Activated CD4-positive, alpha-beta T cell treated with anti-CD3 and anti-CD28 coated beads, Interleukin-10, Interleukin-2, amounts not matched to agents 100 ng/mL and 50 ng/mL, durations not matched to agents 16 hours and 8 hours (primary cell): Measurements from ENCODE around the gene CACNA1B.

Experiments used
- DNase-seq: peaks from one replicate; pipeline ENCODE4 v3.0.0-alpha.2; 2020

The CACNA1B gene

DNA sequence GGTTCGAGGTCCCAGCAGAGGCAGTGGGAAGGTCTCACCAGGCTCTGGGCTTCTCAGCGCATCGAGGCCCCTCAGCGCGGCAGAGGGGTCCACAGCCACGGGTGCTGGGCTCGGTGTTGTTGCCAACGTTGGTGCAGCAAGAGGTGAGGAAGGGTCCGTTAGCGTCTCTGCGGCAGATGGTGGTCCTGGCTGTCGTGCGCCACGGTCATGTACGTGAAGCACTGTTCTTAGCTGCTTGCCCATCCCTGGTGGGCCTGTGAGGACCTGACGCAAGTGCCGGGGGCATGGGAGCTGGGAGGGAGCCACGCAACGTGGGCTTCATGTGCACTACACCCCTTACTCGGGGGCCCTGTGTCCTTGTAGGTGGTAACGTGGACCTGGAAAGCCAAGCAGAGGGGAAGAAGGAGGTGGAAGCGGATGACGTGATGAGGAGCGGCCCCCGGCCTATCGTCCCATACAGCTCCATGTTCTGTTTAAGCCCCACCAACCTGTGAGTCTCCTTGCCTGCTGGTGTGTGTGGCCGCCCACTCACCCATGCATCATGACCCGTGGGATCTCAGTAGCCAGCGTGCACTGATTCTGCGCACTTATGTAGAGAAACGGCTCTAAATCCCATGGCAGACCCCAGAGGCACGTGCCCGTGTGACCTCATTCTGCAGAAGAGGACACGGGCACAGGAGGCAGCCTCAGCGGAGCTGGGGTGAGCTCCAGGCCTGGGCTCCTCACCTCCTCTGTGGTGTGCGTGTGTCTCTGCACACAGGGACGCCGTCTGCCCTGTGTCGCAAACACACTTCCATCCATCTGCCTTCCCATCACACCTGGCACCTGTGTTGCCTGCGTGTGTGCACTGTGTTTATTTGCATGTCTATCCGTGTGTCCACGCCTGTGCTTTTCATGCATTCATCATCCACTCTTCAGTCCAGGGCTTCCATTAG is 166.1 kb downstream of the CACNA1B start:
- no peak for DNase-seq

DNA sequence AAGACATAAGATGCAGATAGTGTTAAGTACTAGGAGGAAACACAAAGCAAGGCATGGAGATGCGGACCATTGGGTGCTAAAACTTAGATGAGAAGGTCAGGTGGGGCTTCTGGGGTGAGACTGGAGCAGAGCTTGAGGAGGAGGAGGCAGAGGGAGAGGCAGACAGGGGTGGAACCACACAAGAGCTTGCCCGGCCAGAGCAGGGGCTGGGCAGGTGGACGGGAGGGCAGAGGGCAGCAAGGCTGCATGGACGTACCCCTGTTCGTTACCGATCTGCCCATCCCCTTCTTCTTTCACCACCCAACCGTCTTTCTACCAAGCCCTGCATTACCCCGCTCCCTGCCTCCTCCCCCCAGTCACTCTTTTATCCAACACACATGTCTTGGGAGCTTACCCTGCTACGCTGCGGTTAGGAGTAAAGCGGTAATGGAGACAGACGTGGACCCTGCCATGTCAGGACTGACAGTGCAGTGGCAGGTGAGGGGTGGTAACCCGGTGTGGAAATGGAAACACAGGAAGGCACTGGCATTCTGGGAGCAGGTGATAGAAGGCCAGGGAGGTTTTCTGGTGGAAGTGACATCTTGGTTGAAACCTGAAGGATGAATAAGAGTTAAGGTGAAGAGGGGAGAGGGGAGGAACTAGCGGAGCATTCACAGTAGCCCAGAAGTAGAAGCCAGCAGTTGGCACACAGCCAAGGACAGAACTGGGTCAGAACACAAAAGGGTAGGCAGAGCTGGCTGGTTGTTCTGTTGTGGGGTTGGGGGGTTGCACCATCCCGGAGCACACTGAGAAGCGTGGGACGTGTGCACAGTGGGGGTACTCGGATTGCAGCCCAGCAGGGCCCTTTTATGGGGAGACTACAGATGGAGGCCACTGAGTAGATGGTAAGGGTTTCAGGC is 167.2 kb downstream of the CACNA1B start:
- DNase-seq: no peak

DNA sequence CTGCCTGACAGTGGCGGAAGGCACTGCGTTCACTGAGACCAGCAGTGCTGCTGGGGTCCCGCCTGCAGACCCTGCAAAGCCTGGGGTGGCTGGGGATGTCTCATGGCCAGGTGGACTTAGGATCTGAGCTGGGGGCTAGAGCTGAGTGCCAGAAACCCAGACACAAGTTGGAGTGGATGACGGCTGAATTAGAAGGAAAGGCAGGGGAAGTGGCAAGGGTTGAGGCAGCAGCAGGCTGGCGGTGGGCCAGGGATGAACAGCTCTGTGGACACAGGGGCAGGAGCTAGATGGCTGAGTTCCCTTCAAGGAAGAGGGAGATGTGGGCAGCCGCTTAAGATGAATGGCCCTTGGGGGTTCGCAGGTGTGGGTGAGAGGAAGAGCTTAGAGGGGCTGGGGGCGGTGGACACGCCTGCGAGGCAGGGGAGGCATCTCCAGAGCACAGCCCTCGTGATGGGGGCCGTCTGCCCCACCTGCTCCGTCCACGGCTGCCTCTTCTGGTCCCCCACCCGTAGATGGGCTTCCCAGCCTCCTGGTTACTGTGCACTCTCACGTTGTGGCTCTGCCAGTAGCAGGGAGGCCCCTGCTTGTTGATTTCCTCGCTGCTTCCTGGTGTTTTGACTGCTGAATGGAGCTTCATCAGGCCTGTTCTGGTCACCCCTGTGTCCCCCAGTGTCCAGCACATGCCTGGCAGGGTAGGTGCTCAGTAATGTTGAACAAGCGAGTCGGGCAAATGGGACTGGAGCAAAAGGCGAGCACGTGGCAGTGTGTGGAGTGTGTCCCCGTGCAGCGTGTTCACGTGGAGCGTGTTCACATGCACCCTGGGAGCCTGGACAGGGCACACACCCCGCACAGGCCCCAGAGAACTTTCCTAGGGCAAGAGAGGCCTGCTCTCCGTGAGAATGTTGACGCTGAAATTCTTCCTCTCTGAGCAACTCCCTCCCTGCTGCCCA is 168.2 kb downstream of the CACNA1B start:
- DNase-seq: no peak

DNA sequence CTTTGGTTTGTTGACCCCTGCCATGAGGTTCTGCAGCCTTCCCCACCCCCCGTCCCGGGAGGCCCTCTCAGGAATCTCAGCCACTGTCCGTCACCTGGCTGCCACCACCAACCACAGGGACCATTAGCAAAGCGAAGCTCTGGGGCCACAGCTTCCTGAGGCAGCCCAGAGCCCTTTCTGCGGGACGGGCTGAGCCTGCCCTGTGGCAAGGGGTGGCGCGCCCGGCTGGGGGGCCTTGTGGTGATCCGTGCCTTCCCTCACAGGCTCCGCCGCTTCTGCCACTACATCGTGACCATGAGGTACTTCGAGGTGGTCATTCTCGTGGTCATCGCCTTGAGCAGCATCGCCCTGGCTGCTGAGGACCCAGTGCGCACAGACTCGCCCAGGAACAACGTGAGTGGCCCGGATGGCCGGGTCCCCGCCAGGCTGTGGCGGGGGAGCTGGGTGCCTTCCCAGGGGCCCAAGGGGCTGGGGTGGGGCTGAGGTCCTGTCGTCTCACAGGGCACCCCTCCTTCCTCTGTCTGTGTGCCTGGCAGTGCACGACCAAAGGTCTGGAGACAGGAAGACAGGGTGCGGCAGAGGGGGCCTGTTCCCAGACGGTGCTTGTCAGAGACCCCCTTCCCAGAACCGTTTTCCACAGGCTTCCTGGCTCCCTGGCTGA is 169.2 kb downstream of the CACNA1B start:
- DNase-seq: no peak

DNA sequence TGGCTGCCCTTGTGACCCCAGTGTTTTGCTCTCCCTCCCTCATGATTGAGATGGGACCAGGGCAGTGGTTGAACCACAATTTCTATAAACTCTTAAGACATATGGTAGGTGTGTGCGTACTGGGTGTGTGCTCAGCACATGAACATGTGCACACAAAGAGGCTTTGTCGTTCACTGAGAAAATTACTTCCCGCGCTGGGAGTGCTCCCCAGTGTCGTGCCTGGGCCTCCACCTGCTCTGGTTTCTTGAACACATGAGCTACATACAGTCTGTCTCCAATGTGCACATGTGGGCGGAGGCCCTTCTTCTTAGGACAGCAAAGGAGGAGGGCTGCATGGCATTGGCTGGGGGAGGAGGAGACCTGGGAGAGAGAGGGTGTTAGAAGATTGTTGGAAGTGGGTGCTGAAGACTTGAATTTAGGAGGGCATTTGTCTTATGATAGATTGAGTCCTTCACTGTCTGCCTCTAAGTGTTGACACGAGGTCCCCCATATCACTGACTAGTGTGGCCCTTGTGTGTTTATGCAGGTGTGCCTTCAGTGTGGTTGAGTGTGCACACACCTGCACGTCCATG is 170.0 kb downstream of the CACNA1B start:
- DNase-seq: no peak

DNA sequence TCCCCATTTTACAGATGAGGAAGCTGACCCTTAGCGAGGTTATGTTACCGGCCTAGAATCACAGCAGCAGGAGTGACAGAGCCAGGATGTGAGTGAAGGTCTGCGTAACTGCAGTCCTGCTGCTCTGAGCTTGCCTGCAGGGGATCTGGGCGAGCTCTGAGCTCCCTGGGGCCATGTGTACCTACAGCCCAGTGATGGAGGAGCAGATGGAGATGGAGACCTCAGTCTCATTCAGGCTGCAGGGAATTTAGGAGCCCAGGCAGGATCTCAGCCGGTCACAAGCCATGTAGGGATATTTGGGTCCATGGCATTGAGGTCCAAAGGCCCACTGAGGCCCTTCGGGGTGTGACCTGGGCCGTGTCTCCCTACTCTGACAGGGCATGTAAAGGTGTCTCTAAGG is 170.6 kb downstream of the CACNA1B start:
- no peak for DNase-seq

DNA sequence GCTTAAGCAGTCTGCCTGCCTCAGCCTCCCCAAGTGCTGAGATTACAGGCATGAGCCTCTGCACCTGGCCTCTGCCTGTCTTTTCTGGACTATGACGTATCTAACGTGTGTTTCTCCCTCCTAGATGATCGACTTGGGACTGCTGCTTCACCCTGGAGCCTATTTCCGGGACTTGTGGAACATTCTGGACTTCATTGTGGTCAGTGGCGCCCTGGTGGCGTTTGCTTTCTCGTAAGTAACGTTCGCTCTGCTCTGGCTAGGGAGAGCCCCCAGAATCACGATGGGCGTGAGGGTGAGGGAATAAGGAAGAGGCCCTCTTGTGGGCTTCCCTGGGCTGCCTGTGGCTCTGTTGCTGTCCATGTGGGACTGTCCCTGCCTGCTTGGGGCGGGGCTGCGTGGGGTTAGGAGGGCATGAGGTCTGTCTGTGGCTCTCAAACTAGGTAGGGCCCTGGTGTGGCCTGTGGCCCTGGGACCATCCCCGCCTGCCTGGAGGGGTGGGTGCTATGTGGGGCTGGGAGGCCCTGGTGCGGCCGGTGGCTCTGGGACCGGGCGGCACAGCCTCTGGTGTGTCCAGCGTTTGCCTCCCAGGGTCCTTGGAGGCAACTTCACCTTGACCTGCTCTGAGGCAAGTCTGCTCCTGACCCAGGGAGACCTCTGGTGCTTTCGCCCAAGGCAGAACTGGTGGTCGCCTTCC is 171.7 kb downstream of the CACNA1B start:
- DNase-seq: no peak

DNA sequence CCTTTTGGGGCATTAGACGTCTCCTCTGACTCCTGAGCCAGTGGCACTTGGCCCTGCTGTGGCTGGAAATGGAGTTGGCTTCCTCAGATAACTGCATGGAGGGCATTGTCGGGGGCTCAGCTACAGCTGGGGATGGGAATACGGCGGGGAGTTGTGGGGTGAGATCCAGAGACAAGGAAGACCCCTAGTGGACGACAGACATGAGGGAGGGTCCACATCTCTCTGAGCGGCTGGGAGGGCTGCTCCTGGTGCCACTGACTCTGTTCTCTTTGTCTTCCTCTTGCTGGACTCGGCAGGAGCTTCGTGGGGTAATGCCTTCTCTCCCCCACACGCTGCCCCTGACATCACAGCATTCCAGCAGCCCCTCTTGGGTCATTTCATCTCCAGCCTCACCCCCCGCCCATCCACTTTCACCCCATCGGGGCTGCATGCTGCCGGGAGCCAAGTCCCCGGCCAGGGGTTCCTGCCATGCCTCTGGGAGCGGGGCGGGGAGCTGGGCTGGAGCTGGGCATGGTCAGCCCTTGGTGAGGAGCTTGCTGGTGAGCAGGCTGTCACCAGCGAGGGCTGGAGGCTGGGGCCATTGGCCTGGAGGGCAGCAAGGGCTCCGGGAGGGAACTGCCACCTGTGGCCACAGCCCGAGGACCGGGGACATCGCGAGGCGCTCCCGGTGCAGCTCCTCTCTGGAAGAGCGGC is 172.3 kb downstream of the CACNA1B start:
- DNase-seq: no peak

DNA sequence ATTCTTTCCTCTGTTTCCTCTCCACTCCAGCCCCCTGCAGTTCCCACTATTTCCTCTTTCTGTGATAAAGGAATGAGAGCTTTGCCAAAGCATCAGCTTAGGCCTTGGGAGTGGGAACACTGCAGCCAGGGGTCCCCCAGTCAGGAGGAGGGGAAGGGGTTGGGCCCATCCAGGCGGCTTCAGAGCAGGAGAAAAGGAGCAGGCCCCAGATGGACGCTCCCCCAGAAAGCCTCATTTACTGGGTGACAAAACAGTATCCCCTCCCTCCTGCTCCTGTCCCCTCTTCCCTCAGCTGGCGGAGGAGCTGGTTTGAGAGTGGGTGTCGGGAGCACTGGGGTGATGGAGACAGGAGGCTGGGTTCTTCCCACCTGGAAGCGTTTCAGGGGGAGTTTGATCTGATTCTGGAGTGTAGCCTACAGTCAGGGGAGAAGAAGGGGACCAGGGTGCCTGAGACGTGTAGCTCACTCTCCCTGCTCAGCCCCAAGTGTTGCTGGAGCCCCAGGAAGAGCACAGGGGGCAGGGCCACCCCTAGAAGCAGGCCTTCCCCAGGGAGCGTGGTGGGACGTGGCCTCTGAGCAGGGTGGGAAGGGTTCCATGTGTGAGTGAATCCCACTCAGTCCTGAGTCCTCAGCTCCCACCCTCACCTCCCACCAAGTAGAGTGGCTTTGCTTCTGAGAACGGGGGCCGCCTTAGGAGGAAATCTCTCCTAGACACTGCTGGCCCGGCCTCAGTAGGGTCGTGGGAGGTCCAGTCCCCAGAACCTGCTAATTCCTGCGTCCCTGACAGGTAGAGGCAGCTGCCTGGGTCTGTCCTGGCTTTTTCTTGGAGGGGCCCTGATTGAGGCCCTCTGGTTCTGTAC is 173.1 kb downstream of the CACNA1B start:
- DNase-seq: no peak

DNA sequence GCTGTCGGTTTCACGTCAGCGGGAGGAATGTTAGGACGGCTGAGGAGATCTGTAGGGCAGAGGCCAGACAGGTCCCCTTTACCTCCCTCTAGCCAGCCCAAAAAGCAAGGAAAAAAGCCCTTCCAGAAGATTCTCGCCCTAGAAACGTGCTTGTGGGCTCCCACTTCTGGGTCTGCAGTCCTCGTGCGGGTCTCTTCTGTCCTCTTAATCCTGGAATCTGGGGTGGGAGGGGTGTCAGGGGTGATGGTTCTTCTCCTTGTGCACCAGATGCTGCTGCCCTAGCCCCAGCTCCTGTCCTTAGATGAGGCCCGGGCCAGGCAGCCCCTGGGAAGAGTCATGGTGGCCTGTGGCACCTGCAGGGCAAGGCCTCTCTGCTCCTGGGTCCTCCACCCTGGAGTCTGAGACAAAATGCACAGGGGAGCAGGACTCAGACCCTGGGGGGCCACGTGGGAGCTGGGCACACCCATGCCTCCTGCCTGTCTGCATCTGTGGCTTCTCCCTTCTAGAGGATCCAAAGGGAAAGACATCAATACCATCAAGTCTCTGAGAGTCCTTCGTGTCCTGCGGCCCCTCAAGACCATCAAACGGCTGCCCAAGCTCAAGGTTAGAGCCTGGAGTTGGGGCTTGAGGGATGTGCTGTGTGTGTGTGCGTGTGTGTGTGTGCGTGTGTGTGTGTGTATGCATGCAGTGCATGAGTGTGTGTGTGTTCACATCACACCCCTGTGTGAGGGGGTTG is 174.2 kb downstream of the CACNA1B start:
- no peak for DNase-seq

DNA sequence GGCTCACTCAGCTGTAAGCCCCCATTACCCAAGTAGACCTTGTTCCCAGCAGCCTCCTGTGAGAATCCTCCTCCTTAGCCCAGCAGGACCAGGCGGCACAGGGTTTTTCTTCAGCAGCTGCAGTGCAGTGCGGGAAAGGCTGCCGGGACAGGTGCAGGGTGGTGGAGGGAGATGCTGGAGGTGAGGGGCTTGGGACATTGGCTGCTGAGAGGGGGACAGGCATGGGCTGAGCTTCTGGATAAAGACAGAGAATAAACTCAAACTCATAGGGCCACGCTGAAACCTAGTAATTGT is 174.7 kb downstream of the CACNA1B start:
- DNase-seq: no peak

DNA sequence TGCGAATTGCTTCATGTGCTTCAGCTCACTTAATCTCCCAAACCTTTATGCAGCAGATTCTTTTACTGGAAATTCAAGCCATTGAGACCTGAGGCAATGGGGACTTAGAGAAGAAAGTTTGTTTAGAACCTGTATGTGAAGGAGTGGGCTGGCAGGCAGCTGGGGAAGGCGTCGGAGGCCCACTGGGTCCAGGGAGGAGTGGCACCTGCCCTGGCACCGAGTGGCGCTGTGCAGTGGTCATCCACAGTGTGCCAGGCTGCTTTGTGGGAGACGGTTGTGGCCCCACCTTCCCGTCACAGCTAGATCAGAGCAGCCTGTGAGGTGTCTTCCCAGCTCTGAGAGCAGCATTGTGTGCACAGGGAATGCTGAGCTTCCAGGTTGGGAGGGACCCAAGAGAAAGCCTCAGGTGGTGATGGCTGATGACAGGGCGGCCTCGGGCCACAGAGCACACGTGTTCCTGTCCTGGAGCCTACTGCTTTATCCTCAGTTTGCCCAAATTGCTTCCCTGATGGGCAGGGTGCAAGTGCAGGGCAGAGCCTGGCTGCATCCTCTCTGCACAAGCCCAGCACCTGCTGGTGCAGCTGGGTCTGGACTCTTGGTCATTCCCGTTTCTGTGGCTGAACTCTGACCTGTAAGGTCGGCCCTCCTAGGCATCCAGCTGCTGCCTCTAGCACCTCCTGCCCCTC is 175.2 kb downstream of the CACNA1B start:
- DNase-seq: no peak

DNA sequence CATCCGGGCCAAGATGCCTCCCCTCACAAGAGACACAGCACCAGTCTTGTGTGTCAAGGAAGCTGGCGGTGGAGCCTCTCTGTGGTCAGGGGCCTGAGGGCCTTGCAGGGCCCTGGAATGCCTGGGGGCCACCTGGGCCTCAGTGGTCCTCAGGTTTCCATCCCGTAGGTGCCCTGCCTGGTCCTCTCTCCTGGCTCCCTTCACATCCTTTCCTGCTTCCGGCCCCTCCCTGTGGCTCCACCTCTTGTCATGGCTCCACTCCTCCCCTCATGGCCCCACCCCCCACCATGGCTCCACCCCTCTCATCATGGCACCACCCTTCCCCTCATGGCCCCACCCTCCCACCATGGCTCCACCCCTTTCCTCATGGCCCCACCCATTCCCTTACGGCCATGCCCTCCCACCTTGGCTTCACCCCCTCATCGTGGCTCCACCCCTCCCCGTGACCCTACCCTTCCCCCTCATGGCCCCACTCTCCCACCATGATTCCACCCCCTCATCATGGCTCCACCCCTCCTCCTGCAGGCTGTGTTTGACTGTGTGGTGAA is 175.8 kb downstream of the CACNA1B start:
- DNase-seq: no peak

DNA sequence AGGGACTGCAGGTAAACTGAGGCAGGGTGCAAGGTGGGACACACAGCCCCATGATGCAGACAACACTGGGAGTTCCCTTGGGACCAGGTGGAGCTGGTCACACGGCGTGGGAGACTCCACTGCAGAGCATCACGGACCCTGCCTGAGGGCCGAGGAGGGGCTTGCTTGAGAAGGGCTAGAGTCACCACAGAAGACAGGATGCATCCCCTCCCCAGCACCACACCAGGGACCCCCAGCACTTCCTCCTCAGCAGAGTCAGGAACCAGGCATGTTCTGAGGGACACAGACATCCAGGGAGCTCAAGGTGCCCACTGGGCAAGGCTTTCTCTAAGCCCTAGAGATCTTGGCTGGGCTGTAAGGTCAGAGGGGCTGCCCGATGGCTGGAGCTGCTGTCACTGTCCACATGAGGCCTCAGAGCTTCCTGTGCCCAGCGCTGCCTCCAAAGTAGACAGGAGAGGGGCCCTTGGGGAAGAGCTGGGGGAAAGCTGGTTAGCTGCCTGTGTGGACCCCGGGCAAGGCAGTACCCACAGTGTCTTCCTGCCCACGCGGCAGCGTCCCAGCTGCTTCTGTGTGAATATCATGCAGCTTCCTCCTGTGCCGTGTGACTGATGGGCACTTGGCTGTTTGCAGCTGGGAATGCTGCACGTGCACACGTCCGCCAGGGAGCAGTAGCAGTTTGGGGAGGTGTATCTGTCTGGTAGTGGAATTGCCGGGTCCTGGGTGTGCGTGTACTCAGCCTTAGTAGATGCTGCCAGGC is 176.6 kb downstream of the CACNA1B start:
- no peak for DNase-seq

DNA sequence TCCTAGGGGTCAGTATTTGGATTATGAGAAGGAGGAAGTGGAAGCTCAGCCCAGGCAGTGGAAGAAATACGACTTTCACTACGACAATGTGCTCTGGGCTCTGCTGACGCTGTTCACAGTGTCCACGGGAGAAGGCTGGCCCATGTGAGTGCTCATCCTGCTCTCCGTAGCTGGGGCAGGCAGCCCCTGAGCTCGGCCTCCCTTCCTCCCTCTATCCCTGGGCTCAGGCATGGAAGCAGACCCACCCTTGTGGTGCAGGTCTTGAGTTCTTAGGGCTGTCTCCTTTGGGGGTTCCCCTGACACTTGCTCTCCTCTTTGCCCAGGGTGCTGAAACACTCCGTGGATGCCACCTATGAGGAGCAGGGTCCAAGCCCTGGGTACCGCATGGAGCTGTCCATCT is 180.1 kb downstream of the CACNA1B start:
- no peak for DNase-seq

DNA sequence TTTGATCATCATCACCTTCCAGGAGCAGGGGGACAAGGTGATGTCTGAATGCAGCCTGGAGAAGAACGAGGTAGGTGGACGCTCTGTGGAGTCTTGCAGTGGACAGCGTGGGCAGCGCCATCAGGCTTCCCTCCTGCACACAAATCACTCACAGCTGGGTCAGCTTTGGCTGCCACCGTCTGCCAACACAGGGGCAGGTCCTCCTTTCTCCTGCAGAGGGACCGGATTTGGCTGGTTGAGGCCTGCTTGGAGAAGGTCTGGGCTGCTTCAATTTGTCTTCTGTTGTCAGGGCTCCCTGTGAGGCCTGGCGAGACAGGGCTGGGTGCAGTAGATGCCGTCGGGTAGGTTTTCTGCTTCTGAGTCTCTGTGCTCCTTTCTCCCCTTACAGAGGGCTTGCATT is 180.6 kb downstream of the CACNA1B start:
- DNase-seq: no peak

DNA sequence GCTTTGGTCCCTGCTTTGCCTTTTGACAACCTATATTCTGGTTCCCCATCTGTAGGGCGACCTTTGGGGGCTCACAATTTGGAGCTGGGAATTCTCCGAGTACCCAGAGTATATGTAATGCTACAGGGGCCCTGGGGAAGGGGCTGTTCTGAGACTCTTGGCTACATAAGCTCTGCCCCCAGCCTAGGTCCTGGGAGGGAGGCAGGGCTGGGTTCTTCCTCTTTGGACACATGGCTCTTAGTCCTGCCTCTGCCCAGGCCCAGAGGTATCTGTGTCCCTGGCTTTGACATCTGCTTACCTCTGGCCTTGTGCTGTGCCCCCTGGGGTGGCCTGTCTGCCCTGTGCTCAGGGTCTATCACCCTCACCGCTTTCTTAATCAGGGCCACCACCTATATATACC is 181.6 kb downstream of the CACNA1B start:
- DNase-seq: no peak
